GM23248 (cell line): Measurements from ENCODE around the gene MRTFB. TPM values are rescaled to one million over a fixed set of nuclear protein-coding genes. Genes with fewer than 3 reads are reported as not detected.

Source experiments
- DNase-seq: peaks from one replicate; pipeline ENCODE4 v3.0.0-alpha.2; 2015
- H2AFZ ChIP-seq: fragments of 200-600 bp; sonication (generic); 2 replicates; pipeline ENCODE4 v1.6.1; 2016; ENCODE audit warnings: antibody characterized with exemption
- H3F3A ChIP-seq: fragments of 200-600 bp; sonication (generic); 2 replicates; pipeline ENCODE4 v1.6.1; 2016; ENCODE audit warnings: mild to moderate bottlenecking, antibody characterized with exemption, mixed run types; ENCODE audit not compliant: insufficient read depth
- H3K27ac ChIP-seq: fragments of 200-600 bp; sonication (generic); 2 replicates; pipeline ENCODE4 v1.5.1; 2016; ENCODE audit warnings: mild to moderate bottlenecking
- H3K27me3 ChIP-seq: fragments of 200-600 bp; sonication (generic); replicated peaks from 2 replicates; pipeline ENCODE4 v1.6.1; 2016; ENCODE audit warnings: mild to moderate bottlenecking; ENCODE audit not compliant: insufficient read depth
- H3K36me3 ChIP-seq: fragments of 200-600 bp; sonication (generic); 2 replicates; pipeline ENCODE4 v1.6.1; 2016; ENCODE audit warnings: low read depth, mild to moderate bottlenecking
- H3K4me1 ChIP-seq: fragments of 200-600 bp; sonication (generic); 2 replicates; pipeline ENCODE4 v1.6.1; 2016; ENCODE audit warnings: mild to moderate bottlenecking; ENCODE audit not compliant: insufficient read depth
- H3K4me2 ChIP-seq: fragments of 200-600 bp; sonication (generic); one replicate; pipeline ENCODE4 v1.6.1; 2016; ENCODE audit warnings: mild to moderate bottlenecking; ENCODE audit not compliant: unreplicated experiment
- H3K4me3 ChIP-seq: fragments of 200-600 bp; sonication (generic); 2 replicates; pipeline ENCODE4 v1.5.1; 2016; ENCODE audit warnings: mild to moderate bottlenecking
- H3K79me2 ChIP-seq: fragments of 200-600 bp; sonication (generic); 2 replicates; pipeline ENCODE4 v1.6.1; 2016; ENCODE audit warnings: mild to moderate bottlenecking; ENCODE audit not compliant: insufficient read depth
- H3K9ac ChIP-seq: fragments of 200-600 bp; sonication (generic); 2 replicates; pipeline ENCODE4 v1.6.1; 2016; ENCODE audit warnings: mild to moderate bottlenecking
- H3K9me2 ChIP-seq: fragments of 200-600 bp; sonication (generic); 2 replicates; pipeline ENCODE4 v1.6.1; 2016; ENCODE audit warnings: mixed run types, mild to moderate bottlenecking, moderate library complexity; ENCODE audit not compliant: insufficient read depth
- H3K9me3 ChIP-seq: fragments of 200-600 bp; sonication (generic); one replicate; pipeline ENCODE4 v1.6.1; 2017; ENCODE audit warnings: low read depth
- H4K20me1 ChIP-seq: fragments of 200-600 bp; sonication (generic); 2 replicates; pipeline ENCODE4 v1.6.0; 2016; ENCODE audit not compliant: insufficient read depth
- EZH2 ChIP-seq: fragments of 200-600 bp; sonication (generic); IDR thresholded peaks from 2 replicates; pipeline ENCODE4 v1.6.1; 2018; ENCODE audit warnings: antibody characterized with exemption, mild to moderate bottlenecking; ENCODE audit not compliant: insufficient read depth, poor library complexity, severe bottlenecking
- EZH2phosphoT487 ChIP-seq: fragments of 200-600 bp; sonication (generic); IDR thresholded peaks from 2 replicates; pipeline ENCODE4 v1.6.1; 2018; ENCODE audit warnings: antibody characterized with exemption, moderate library complexity, mild to moderate bottlenecking, low read depth; ENCODE audit not compliant: insufficient read depth
- WGBS, 2 experiments: methylation state at CpG; one replicate each; pipeline ENCODE4 v1.1.6; 2015 to 2017; ENCODE audit warnings: low lambda C conversion rate in 2 of 2, low coverage in 1 of 2; ENCODE audit errors: missing lambda C conversion rate in 2 of 2; 5-methylcytosine and 5-hydroxymethylcytosine counted together
- in situ Hi-C: fragments of 300-500 bp; cut with MboI; formaldehyde crosslinking; loops from 2 replicates; pipeline ENCODE4 v1.15.0; 2020
- polyA plus RNA-seq: library from polyadenylated mRNA; unstranded; fragments of >200 nt; fragmentation: Nextera tagmentation; extraction: Ambion mirVana; gene quantifications from 2 replicates; pipeline ENCODE4 v1.2.1, GENCODE V29; 2016
- total RNA-seq: library from RNA; depleted of rRNA; stranded (reverse); fragments of >200 nt; shearing (Covaris generic); gene quantifications from 2 replicates; pipeline ENCODE4 v1.2.3, GENCODE V29; 2014

The MRTFB gene
- total and polyA plus RNA-seq, 2 experiments from 2014 or later, result 3.1 to 5.1 TPM

DNA sequence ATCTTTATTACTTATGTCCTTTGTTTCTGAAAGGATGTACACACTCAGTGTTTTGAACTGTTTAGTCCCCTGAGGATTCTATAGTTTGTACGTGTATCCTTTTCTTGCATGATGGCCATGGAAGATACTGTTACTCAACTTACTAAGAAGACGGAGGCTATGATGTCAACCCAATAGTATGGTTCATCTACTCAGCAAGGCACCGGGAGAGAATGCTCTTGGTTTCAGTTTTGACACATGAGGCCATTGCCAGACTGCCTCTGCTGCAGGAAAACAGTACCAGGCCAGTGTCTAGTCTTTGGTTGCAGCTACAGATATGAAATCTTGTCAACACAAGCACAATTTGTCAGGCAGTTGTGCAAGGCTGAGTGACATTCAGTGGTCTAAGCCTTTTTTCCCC lies 134.5 kb downstream of the MRTFB start:
- H3K4me3 ChIP-seq, result no peak overlapping the region
- H3K4me2 ChIP-seq, result no peak overlapping the region
- no peaks in the 10 kb centered on the region for H3K27me3 ChIP-seq
- H3K36me3 ChIP-seq, result no peaks in the 10 kb centered on the region
- no peaks in the 10 kb centered on the region for H3K9me2 ChIP-seq
- H3F3A ChIP-seq, result no peaks in the 10 kb centered on the region
- H3K27ac ChIP-seq, result no peak overlapping the region
- no peaks in the 10 kb centered on the region for H3K79me2 ChIP-seq
- H3K9ac ChIP-seq, result no peak overlapping the region
- in situ Hi-C loops, result loop anchor here (25.0 kb wide), 1 partner anchor 268 kb away; no protein-coding TSS in a partner anchor
- no peak for DNase-seq
- H2AFZ ChIP-seq, result no peak overlapping the region
- WGBS, 2 experiments, result 96 to 97% methylated on average over 3 of the region's 3 CpGs
- no peaks in the 10 kb centered on the region for H4K20me1 ChIP-seq
- TF ChIP-seq EZH2, result no peak
- TF ChIP-seq EZH2phosphoT487, result no peak
- H3K4me1 ChIP-seq, result no peaks in the 10 kb centered on the region
- H3K9me3 ChIP-seq, result no peaks in the 10 kb centered on the region

DNA sequence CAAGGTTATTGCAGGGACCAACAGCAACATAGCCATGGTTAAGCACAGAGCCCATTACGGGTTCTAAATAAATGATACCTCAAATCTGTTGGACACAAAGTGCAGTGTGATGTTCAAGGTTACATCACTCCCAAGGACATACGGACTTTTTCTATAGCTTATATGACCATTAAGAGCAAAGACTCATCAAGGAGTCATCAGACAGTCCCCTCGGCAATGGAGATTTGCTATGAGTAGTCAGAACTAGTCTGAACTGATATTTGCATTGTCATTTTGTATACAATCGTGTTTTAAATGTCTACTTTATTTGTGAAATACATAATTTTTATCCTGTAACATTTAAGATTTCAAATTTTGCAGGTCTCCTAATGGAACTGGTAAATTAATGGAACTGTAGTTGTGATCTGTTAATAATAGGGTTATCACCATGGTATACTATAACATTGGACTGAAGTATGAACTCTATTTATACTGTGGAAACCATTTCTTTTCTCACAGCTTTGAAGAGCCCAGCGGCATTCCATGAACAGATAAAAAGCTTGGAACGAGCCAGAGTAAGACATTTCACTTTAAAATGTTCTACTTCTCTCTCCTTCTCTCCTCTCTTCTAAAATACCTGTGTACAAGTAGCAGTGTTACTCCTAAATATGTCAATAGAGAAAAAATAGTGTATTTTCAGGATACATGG lies 140.9 kb downstream of the MRTFB start:
- in situ Hi-C loops, result loop anchor here (25.0 kb wide), 1 partner anchor 275 kb away; no protein-coding TSS in a partner anchor
- H3K9me2 ChIP-seq, result no peaks in the 10 kb centered on the region
- 93 to 96% methylated on average over 6 of the region's 6 CpGs for WGBS, 2 experiments

DNA sequence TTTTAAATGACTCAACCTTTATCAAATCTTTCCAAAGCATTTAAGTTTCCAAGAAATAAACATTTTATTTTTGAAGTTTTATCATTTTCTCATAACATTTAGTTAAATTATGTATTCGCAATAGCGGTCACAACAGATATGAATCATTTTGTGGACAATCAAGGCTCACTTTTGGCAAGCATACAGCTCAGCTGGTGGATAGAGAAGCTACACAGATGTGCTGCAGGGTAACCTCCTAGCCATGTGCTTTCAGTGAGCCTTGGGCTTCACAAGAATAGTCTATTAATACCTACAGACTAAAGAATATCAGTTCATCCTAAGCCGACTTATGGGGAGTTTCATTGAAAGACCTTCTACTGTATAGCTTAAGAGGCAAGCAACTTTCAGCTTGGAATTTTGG lies 144.8 kb downstream of the MRTFB start:
- Histone ChIP-seq H4K20me1 (no peaks in the 10 kb centered on the region), H3K9ac (no peak overlapping the region), H3K9me2 (no peaks in the 10 kb centered on the region), H3K36me3 (no peaks in the 10 kb centered on the region), H2AFZ (no peak overlapping the region), H3K9me3 (no peaks in the 10 kb centered on the region), H3K27me3 (no peaks in the 10 kb centered on the region), H3K79me2 (no peaks in the 10 kb centered on the region), H3F3A (no peaks in the 10 kb centered on the region), H3K4me2 (no peak overlapping the region), H3K4me1 (no peaks in the 10 kb centered on the region), H3K27ac (no peak overlapping the region), H3K4me3 (no peak overlapping the region)
- TF ChIP-seq EZH2, result no peak
- no peak for TF ChIP-seq EZH2phosphoT487
- WGBS, 2 experiments, result 97 to 99% methylated on average over 3 of the region's 3 CpGs
- in situ Hi-C loops, result loop anchor here (25.0 kb wide), 1 partner anchor 279 kb away; no protein-coding TSS in a partner anchor
- DNase-seq, result no peak

More for the DNA sequence above, 140.9 kb downstream of the MRTFB start:
- Histone ChIP-seq H3K4me3 (no peak overlapping the region), H3K4me1 (no peaks in the 10 kb centered on the region), H3K4me2 (no peak overlapping the region), H3K9me3 (no peaks in the 10 kb centered on the region), H2AFZ (no peak overlapping the region), H3K36me3 (no peaks in the 10 kb centered on the region), H3K27ac (no peak overlapping the region), H3K79me2 (no peaks in the 10 kb centered on the region), H3K9ac (no peak overlapping the region), H4K20me1 (no peaks in the 10 kb centered on the region), H3K27me3 (no peaks in the 10 kb centered on the region), H3F3A (no peaks in the 10 kb centered on the region)
- DNase-seq, result no peak
- no peak for TF ChIP-seq EZH2
- no peak for TF ChIP-seq EZH2phosphoT487

DNA sequence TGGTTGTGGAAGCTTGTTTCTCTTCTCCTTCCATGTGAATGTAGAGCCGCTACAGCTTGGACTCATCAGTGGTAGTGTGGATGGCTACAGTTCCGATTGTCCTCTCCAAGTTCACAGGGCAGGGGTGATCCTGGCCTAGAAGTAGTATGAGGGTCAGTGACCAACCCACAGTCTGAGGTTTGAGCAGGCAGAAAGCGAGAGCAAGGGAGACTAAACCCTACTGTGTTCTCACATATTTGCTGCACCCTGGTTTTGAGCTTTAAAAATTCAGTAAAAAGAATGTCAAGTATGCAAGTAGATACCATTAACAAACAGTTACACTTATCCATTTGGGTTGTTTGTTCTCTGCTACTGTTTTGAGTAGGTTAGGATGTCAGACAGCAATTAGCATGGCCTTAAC lies 148.9 kb downstream of the MRTFB start:
- H2AFZ ChIP-seq, result no peak overlapping the region
- H3K27ac ChIP-seq, result no peak overlapping the region
- no peaks in the 10 kb centered on the region for H3K27me3 ChIP-seq
- in situ Hi-C loops, result loop anchor here (25.0 kb wide), 1 partner anchor 283 kb away; no protein-coding TSS in a partner anchor
- H3K9me3 ChIP-seq, result no peaks in the 10 kb centered on the region
- H3K4me3 ChIP-seq, result no peak overlapping the region
- no peaks in the 10 kb centered on the region for H3K4me1 ChIP-seq
- H3K79me2 ChIP-seq, result no peaks in the 10 kb centered on the region
- 96 to 98% methylated on average over 3 of the region's 3 CpGs for WGBS, 2 experiments
- no peaks in the 10 kb centered on the region for H3F3A ChIP-seq
- no peak overlapping the region for H3K9ac ChIP-seq
- H3K36me3 ChIP-seq, result no peaks in the 10 kb centered on the region
- TF ChIP-seq EZH2phosphoT487 (no peak), EZH2 (no peak)
- DNase-seq, result no peak
- H4K20me1 ChIP-seq, result no peaks in the 10 kb centered on the region
- no peak overlapping the region for H3K4me2 ChIP-seq
- H3K9me2 ChIP-seq, result no peaks in the 10 kb centered on the region
